NCI-H2196 treated with DMSO at 0.1 percent for 48 hours (cell line): ENCODE data around the gene NUDT8.
A peak's percentile ranks its signal among the peaks of the same experiment; 100 is the strongest.
"Not testable (repeated sequence)": the region's sequence is repeated elsewhere in the genome, so short reads cannot be mapped to it uniquely, and the experiment has no call there.

Source experiments
- DNase-seq: peaks from one replicate; lab custom pipeline; 2025; ENCODE audit not compliant: unreplicated experiment; lab: John Stamatoyannopoulos, UW

NUDT8 gene

DNA sequence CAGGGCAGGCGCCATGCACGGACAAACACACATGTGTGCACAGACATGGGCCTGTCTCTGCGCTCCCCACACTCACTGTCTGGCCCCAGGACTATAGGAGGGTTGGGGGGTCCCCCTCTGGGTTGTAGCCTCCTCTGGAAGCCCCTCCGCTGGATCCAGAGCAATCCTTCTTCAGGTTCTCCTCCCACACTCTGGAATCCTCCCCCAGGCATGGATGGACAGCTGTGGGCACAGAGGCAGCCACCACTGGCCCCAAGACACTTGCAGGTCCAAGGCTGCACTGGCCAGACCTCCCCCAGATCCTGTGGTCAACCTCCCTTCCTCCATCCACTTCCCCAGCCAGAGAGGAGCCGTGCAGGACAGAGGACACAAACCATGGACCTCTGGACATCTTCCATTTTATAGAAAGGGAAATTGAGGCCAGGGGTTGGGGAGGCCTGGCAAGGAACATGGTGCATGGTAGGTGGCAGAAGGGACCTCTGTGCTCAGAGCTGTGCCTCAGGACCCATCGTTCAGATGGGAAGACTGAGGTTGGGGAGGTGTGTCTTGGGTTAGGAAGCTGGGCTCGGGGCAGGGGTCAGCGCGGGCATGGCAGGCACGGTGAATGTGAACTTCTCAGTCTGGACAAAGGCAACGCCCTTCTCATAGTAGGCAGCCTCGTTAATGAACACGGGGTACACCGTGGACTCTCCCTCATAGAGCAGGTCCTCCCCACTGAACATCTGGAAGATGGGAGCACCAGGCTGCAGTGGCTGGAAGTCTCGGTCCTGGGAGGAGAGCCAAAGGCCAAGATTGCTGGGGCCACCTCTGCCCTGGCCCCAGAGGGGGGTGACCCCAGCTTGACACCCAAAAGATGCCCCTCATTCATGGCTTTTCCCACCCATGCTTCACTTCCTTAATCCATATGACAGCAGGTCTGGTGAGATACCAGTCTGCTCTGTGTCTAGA lies 12.7 kb upstream of the NUDT8 start:
- no peak for DNase-seq

DNA sequence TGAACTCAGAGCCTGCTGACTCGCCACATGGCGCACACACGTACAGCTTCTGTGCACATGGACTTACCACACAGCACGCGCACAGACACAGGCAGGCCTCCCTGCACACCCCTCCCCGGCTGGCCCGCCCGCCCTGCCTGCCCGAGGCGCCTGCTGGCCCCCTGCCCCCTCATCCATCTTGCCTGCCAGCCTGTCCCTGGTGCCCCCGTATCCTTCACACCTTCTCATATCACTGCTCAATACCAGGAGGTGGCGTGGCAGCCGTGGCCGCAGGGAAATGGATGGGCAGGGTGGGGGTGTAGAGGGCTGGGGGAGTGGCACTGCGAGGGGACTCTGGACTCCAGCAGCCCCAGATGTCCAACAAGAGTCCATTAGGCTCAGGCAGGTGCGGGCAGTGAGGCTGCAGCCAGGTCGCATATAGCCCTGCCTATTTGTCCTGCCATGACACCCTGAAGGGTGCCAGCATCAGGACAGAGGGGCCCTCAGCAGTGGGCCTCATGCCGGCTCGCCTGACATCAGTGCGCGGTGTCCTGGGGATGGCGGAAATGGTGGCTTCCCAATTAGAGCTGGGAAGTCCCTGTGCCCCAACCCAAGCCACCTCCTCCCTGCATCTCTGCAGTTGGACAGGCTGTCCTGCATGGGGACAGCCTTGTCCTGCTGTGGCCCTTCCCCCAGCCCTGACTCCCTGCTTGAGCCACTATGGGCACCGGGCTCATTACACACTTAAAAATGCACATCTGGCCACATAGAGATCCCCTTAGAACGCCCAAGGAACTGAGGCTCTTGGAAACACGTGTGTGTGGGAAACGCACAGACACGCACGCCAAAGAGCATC lies 11.8 kb upstream of the NUDT8 start:
- no peak for DNase-seq

DNA sequence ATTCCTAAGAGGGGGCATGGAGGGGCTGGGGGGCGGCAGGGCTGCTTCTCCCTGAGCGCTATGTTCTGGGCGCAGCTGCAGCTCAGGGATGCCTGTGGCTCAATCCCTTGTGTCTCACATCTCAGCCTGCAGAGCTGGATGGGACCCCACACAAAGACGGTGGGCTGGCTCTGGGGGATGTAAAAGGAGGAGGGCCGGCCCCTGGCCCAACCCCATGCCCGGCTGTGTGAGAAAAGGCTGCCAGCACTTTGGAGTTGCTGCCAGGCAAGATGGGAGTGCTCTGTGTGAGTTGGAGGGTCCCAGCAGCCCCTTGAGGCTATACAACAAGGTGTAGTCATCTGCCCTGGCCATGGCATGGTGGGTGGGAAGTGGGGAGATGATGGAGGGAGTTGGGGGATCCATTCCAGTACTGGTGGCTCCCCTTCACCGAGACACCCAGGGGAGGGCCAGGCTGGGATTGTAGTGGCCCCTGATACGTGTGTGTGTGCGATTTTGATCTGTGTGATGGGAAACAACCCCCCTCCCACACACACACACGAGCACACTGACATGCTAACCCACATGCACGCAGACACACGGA lies 11.1 kb upstream of the NUDT8 start:
- DNase-seq = no peak

DNA sequence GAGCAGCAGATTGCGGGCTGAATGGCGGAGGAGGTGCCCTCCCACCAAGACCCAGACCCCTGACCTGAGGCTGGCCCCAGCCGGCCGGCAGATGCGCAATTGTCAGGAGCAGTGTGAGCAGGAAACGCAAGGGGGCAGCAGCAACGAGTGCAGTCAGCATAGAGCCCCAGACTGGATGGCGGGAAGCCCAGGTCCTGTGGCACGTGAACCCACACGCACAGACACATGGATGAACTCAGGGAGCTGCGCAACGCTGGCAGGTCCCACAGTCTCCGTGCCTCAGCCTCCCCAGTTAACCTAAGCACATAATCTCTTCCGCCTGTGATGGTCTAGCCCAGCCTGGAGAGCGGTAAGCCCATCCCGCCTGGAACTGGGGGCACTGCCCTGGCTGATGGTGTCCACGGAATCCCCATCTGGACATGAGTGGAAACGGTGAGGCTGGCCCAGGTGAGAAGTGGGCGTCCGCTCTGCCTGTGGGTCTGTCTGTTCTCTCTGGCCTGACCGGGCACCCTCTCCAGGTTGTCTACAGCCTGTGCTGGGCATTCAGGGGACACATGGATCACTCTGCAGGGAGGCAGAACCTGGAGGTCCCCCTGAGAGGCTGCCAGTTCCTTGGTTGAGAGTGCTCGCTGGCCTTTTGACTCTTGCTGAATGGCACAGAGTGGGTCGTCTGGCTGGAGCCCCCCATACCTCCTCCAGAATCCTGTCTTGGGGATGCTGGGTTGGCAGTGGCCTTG lies 10.5 kb upstream of the NUDT8 start:
- DNase-seq = no peak

DNA sequence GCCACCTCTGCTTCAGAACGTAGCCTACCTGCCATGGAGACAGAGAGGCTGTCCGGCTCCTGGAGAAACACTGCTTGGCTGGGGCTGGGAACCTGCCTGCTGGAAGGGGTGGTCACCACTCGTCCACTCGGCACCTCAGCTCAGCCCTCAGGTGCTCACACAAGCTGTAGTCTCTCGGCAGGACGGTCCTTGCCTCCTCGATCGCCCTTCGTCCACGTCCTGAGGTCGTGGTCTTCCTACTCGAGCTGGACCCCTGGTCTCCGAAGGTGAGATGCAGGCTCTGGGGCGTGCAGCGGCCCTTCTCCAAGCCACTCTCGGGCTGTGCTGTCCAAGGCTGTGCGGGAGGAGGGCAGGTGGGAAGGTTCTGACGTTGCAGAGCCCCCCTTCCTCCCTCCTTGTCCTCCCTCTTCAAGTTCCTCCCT lies 9.7 kb upstream of the NUDT8 start, which contains the start of gene TBX10:
Gene TBX10 (minus strand): TSS at position 326 of the 422 bp plus-strand sequence. CDS start 291 bp downstream, at position 35.
- no peak for DNase-seq

DNA sequence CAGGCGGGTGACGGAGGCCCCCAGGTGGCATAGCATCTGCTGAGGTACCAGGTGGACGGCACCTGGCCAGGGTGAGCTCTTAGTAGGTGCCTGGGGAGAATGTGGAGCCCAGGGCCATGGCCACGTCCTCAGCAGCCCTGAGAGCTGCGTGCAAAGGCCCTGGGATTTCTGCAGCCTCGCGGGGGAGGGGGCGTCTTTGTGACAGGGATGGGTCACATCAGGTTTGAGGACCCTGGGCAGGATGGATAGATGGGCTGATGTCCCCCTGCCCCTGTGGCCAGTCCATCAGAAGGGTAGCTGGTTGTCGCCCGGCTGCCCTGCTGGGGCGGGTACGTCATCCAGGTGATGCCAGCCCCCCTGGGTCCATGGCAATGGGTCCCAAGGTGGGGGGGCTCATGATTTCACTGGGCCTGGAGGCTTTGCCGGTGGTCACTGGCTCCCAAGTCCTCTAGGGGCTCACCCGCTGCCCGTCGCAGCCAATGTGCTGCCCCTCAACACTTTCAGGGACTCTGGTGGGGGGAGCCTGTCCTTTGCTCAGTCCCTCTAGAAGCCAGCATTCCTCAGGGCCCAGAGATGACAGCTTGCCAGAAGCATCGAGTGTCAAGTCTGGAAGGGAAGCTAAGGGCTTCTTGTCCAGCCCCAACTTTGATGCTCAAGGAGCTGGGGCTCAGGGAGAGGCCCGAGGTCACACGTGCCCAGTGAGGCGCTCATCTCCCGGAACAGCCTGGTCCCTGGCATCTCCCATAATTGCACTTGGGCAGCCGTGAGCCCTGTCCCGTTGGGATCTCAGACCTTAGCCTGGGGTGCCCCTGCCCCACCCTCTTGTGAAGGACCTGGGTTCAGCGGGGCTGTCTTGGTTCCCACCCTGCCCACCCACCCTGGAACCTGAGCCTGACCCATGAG lies 9.0 kb upstream of the NUDT8 start:
- no peak for DNase-seq

DNA sequence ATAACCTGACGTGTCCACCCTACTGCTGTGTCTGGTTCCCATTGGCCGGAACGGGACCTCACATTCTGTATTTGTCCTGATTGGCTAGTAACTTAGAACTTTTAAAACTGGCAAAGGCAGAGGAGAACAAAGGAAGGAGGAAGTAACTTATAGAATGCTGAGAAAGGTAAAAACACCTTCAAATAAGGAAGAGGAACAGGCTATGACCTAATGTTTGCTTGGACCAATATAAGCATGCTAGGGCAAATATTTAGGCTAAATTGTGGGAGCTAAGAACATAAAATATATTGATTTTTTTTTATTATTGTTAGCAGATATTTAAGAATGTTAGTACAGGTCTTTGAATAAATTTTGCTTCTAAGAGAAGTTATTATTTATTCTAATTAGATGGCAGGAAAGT lies 7.7 kb upstream of the NUDT8 start:
- DNase-seq = not testable (repeated sequence)

DNA sequence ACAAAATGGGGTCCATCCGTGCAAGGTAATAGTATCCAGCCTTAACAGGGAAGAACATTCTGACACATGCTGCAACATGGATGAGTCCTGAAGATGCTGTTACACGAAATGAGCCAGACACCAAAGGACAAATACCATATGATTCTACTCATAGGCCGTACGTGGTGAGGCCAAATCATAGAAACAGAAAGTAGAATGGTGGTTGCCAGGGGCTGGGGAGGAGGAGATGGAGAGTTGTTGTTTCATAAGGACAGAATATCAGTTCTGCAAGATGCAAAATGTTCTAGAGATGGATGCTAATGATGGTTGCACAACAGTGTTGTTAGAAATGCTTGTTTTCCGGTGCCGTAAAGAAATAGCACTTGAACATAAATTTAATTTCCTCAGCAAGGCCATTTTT lies 7.2 kb upstream of the NUDT8 start:
- no peak for DNase-seq

DNA sequence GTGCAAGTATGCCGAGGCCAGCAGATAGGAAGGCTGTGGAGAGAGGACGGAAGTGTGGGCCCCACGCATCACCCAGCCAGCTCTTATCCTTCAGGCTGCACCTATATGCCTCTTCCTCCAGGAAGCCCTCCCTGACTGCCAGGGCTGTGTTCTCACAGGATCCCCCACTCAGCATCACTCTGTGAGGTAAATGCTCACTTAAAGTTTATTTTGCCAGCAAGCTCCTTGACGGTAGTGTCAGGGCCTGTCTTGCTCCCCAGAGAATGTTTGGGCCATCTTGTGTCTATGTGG lies 5.4 kb upstream of the NUDT8 start:
- no peak for DNase-seq

DNA sequence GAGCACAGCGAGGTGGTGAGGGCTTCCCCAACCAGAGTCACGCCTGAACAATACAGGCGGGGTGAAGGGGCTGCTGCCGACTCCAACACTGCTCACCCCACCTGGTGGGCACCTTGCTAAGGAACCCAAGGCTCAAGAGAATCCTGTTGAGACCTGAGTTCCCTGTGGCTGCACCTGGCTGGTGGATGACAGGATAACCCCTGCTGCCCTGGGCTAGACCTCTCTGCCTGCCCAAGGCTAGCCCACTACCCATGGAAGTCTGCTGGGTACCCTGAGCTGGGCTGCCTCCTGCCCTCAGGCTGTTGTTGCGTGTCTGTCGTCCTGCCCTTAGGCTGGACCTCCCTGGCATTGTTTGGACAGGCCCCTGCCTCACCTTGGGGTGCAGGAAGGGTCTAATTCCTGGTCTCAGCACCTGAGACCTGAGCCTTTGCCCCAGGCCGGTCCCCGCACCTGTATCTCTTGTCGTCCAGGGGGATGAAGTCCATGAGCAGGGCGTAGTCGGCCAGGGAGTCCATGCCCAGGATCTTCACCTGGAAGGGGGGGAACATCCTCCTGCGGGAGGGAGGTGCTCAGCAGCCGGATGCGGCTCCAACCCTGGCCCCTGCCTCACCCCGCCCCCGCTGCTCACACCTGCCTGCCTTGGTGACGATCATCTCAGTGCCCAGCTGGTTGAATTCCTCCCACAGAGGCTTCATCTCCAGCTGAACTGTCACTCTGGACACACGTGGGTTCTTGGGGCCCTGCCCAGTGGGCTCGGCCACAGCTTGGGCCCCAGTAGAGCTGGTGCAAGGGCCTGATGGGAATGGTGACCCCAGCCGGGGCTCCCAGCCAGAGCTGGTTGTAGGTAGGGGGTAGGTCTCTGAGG lies 4.9 kb upstream of the NUDT8 start:
- no peak for DNase-seq

DNA sequence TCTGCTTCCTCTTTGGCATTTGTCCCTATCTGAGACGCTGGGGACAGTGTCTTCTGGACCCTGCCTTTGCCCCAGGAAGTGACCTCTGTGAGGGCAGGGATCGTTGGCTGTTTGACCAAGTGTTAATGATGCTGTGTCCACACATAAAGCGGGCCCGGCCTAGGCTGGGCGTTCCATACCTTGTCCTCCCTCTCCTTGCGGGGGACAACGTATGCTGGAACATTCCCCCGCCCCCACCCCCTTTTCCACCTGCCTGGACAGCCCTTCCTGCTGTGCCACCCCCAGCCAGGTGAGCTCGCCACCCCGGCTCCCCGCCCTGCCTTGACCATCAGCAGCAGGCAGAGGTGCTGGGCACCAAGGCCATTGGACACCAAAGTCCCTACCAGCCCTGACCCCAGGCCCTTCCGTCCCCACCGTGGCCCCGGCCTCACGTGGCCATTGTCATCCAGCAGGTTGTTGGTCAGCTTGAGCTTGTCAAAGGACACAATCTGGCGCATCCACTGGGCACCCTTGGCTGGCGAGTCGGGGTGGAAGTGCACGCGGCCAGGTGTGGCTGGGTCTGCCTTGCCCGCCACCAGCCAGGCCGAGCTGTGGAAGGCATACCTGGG lies 4.1 kb upstream of the NUDT8 start:
- DNase-seq = no peak

DNA sequence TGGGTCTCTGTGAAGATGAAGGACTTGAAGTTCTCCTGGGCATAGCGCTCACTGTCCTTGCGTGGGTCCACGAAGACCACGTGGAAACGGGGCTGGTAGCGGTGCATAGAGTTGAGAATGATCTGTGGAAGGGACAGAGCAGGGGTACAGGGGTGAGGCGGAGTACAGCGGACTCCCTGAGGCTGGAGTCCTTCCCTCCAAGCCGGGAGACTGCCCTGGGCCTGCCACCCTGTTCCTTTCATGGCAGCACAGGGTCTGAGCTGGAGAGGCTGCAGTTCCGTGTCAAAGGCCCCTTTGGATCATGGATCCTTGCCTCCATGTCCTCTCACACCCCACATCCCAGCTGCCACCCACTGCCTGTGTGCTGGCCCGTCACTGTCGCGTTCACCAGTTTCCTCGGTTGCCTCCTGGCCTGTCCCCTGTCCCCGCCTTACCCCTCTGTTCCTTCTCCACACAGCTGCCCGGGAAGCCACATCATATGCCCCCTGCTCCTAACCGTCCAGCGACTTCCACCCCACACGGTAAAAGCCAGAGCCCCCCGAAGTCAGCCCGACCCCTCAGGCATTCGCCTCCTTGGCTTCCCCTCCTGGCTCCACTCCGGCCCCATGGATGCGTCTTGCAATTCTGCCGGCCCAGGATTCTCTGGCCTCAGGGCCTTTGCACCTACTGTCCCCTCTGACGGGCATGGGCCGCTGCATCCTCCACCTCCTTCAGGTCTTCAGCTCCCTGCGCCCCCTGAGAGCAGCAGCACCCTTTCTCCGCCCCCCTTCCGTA lies 3.4 kb upstream of the NUDT8 start:
- DNase-seq = no peak

DNA sequence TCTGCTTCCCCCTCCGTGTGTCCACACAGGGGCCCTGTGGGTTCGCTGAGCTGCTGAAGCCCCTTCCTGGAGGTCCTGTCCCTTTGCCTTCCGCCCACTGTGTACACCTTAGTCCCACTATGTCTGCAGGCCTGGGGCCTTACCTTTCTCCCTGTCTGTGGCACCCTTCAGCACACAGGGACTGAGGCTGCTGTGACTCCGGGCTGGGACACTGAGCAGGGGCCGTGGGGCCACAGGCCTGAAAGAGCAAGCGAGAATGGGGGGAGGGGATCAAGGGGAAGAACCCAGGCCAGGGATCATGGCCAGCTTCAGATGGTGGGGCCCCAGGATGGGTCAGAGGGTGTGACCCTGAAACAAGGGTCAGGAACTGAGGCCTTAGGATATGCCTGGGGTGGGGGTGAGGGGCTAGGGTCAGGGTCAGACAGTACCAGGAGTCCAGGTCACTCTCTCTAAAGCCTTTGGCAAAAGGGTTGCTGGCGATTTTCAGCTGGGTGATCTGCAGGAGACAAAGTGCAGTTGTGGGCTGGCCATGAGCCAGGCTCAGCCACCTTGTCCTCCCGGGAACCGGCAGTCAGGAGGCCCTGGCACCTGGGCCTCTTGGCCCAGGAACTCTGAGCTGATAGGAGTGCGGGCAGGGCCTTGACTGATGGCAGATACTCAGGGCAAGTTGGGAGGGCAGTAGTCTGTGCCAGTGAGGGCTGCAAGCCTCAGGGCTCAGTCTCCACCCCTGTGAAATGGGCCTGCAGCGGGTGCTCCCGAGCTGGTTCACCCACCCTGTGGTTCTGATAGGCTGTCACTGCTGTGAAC lies 2.6 kb upstream of the NUDT8 start:
- peak; percentile 24 for DNase-seq

DNA sequence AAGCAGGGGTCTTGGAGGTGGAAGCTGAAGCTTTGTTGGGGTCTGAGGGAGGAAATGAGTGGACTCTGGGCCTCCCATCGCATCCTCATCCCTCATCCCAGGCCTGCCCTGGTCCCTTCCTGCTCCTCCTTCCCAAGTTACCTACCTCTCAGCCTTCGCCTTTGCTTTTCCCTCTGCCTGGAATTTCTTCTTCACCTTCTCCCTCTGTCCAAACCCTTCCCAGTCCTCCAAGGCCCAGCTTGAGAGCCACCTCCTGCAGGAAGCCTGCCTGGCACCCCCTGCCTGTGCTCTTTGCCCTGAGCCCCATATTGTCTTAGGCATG lies 2.1 kb upstream of the NUDT8 start:
- no peak for DNase-seq

DNA sequence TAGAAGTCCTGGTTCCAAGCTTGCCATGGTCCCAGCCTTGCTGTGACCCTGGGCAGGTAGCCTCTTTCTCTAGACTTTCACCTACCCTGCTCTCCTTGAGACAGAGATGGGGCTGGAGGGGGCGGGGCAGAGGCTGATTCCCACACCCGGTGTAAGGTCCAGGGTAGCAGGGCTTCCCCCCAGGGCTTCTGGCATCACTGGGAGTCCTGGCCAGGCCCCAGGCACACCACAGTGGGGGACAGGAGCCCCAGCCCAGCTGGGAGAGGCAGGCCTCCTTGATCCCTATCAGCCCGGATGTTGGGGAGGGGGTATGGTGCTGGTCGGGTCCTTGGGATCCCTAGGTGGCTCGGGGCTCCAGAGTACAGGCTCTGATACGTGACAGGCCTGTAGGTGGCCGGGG lies 1.7 kb upstream of the NUDT8 start:
- DNase-seq = no peak

DNA sequence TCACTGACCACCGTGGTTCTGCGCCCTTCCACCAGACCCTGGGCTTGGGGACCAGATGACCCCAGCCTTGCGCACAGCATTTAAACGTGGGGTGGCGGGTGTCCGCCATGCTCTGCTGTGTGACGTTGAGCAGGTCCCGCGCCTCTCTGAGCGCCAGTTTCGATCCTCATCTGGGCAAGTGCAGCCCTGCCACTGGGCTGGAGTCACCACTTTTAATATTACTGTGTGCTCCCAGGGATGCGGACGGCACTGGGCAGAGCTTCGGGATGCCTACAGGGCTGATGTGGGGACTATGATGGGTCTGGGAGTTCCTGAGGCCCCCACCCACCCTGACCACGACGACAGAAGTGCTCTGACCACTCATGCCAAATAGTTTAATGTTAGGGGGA lies 1.2 kb upstream of the NUDT8 start:
- no peak for DNase-seq

DNA sequence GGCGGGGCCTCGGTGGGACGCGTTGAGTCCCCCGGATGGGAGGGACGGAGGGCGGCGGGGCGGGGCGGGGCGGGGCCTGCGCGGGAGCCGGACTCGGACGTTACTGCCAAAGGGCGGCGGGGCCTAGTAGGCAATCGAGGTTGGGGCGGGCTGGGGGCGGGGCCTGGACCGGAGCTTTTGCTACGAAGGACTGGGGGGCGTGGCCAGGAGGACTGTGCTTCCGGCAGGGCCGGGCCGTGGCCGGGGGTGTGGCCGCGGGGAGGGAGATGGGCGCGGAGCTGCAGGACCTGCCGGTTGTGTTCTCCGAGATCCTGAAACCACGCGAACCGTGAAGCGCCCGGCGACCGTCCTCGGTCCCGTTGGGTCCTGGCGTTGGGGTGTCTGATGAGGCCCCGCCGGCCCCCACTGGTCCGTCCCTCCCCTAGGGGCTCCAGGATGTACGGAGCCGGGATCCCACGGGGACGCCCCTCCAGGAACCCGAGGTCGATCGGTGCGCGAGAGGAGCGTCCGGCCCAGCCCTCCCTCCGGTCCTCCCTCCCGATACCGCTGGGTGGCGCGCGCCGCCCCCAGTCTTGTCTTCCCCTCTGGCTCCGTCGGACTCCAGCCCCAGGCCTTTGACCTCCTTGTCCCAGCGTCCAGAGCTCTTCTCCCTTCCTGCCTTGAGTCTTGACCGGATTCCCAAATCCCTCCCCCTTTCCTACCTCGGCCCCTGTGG lies 648 bp upstream of the NUDT8 start:
- DNase-seq = peak; percentile 93
